ENCODE measurements around the gene EMD.
"Not testable (repeated sequence)": the region's sequence is repeated elsewhere in the genome, so short reads cannot be mapped to it uniquely, and the experiment has no call there.

Gene EMD

GRCh38 chrX:154372612-154373022 is 6.5 kb upstream of the EMD start:
- peak; percentile 54 for DNase-seq

- peak; percentile 94 for DNase-seq
Measured at GRCh38 chrX:154373340-154374306, 5.5 kb upstream of the EMD start.

GRCh38 chrX:154374313-154375155 is 4.6 kb upstream of the EMD start, which contains the start of gene FLNA:
Gene FLNA (minus strand): TSS chrX:154374634. CDS start chrX:154371245, 3,389 bp downstream.
- peak; percentile 76 for DNase-seq

- no peak for DNase-seq
Measured at GRCh38 chrX:154375156-154375504, 4.0 kb upstream of the EMD start.

- no peak for DNase-seq
Measured at GRCh38 chrX:154376774-154377173, 2.3 kb upstream of the EMD start.

- peak; percentile 79 for DNase-seq
Measured at GRCh38 chrX:154378059-154378798, 866 bp upstream of the EMD start.

- no peak for DNase-seq
Measured at GRCh38 chrX:154379569-154379951, 465 bp downstream of the EMD start.

GRCh38 chrX:154380153-154380552 is 1.1 kb downstream of the EMD start:
- DNase-seq, result peak; percentile 32

- DNase-seq, result no peak
Measured at GRCh38 chrX:154380787-154381186, 1.7 kb downstream of the EMD start.

GRCh38 chrX:154381271-154381670 is 2.2 kb downstream of the EMD start:
- no peak for DNase-seq

- no peak for DNase-seq
Measured at GRCh38 chrX:154382483-154383069, 3.5 kb downstream of the EMD start.

- no peak for DNase-seq
Measured at GRCh38 chrX:154383359-154384283, 4.5 kb downstream of the EMD start.

GRCh38 chrX:154384284-154384892 is 5.3 kb downstream of the EMD start:
- DNase-seq, result no peak

GRCh38 chrX:154388094-154388493 is 9.0 kb downstream of the EMD start:
- not testable (repeated sequence) for DNase-seq

- DNase-seq, result not testable (repeated sequence)
Measured at GRCh38 chrX:154388649-154389048, 9.6 kb downstream of the EMD start.

- DNase-seq, result not testable (repeated sequence)
Measured at GRCh38 chrX:154389812-154390747, 11.0 kb downstream of the EMD start.

- DNase-seq, result not testable (repeated sequence)
Measured at GRCh38 chrX:154396363-154396762, 17.3 kb downstream of the EMD start.

- peak; percentile 91 for DNase-seq
Measured at GRCh38 chrX:154396973-154397887, 18.1 kb downstream of the EMD start.
